ENCODE measurements around the gene SYNJ1. TPM values are rescaled to one million over a fixed set of nuclear protein-coding genes. Genes with fewer than 3 reads are reported as not detected.

Gene SYNJ1
- total and polyA plus RNA-seq, 12 donors = 5.0 to 19.4 (median 10.9) TPM

DNA sequence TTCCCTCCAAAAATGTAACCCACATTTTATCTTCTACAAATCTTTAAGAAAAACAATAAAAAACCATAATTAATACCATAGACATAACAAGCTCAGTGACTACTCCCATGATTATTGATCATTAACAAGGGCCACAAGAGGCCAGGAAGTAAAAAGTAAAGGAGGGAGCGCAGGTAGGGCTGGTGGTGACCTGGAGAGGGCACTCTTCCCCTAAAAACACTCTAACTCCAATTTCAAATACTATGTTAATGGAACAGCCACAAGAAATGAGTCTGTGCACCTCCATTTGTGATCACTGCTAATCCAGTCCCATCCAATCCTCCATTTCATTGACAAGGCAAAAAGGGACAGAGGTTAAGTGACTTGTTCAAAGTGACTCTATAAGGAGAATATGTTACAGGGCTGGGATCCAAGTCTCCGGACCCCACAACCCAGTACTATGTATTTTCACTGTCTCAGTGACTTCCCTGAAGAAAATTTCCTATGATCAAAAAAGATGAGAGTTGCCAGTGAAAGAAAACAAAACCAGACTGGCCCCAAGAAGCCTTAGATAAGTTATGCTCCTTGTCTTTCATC lies 74.4 kb downstream of the SYNJ1 start:
- Histone ChIP-seq H3K27ac (no peak overlapping the region), H3K27me3 (no peaks in the 10 kb centered on the region), H3K9me3 (replicated peaks in 1 of 3) (no peaks in the 10 kb centered on the region), H3K4me3 (no peak overlapping the region), H3K4me1 (replicated peaks in 1 of 2) (no peaks in the 10 kb centered on the region), H3K36me3 (replicated peaks in 1 of 2) (peaks cover 0 to 17% of the 10 kb centered on the region in 2 donors)
- 83 to 95% (median 91%) methylated on average over 2 of the region's 2 CpGs for WGBS, 4 donors
- intact Hi-C loops (cut with DNase I) = loop anchor here in 1 of 2 donors (10.0 kb wide), 1 partner anchor 171 kb away; no protein-coding TSS in a partner anchor
- TF ChIP-seq, protein P1, sequence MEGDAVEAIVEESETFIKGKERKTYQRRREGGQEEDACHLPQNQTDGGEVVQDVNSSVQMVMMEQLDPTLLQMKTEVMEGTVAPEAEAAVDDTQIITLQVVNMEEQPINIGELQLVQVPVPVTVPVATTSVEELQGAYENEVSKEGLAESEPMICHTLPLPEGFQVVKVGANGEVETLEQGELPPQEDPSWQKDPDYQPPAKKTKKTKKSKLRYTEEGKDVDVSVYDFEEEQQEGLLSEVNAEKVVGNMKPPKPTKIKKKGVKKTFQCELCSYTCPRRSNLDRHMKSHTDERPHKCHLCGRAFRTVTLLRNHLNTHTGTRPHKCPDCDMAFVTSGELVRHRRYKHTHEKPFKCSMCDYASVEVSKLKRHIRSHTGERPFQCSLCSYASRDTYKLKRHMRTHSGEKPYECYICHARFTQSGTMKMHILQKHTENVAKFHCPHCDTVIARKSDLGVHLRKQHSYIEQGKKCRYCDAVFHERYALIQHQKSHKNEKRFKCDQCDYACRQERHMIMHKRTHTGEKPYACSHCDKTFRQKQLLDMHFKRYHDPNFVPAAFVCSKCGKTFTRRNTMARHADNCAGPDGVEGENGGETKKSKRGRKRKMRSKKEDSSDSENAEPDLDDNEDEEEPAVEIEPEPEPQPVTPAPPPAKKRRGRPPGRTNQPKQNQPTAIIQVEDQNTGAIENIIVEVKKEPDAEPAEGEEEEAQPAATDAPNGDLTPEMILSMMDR (IDR thresholded peaks at IDR 0.05) = peak; percentile 23 to 55 (median 48)
- TF ChIP-seq POLR2A (IDR thresholded peaks at IDR 0.05) = no peak
- DNase-seq = peak in 1 of 7 donors; percentile 7

DNA sequence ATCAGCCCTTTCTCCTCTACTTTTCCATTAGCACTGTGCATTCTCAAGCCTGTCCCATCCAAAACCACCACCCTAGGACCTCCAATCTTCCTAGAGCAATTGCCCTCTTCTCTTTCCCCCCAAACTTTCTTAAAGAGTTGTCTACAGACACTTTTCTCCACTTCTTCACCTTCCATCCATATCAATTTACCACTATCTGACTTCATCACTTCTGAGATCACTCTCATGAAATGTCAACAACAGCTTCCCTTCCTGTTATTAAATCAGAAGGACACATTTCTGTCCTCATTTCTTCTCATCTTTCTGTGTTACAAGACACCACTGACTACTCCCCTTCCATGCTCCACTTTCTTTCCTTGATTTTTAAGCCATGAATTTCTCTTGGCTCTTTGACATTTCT lies 79.6 kb downstream of the SYNJ1 start:
- DNase-seq = no peak
- Histone ChIP-seq H3K27ac (no peak overlapping the region), H3K27me3 (no peaks in the 10 kb centered on the region), H3K4me3 (no peak overlapping the region), H3K4me1 (replicated peaks in 1 of 2) (no peaks in the 10 kb centered on the region), H3K9me3 (replicated peaks in 1 of 3) (no peaks in the 10 kb centered on the region), H3K36me3 (replicated peaks in 1 of 2) (peaks cover 0 to 24% of the 10 kb centered on the region in 2 donors)
- intact Hi-C loops (cut with DNase I) = no loop called here
- no peak for TF ChIP-seq POLR2A (IDR thresholded peaks at IDR 0.05)
- TF ChIP-seq, protein P1 (IDR thresholded peaks at IDR 0.05) = no peak

DNA sequence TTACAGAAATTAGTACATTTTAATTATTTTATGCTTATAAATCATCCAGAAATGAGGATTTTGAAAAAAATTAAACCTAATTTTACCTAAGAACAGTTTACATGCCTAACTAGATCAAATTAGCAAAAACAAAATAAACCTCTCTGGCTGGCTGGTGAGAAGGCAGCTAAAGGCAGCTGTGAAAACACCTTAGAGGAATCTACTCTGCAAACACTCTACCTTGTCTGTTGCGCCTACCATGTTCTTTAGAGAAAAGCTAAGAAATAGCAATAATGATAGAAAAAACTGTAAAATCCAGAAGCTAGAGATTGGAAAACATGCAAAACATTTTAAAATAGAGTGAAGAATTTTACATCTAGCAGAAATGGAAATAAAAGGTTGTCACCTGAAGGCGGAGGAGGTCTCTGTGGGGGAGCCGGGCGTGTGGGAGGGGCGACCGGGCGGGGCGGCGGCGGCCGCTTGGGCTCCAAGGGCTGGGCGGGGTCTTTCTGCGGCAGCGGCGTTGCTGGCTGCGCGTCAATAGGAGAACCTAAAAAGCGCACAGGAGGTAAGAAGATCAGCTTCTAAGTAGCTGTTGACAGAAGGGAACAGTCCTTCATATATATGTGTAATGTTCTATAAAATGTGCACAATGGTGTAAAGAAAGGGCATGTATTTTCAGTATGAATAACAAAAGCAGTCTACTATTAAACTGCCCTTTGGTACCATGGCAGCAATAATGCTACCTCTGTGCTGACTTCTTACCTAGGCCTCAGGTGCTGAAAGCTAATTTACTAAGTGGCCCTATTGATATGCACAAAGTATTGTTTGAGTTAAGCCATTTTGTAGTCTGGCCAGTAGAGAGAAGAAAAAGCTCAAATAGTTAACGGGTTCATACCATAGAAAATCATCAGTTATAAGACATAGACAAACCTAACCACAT lies 82.3 kb downstream of the SYNJ1 start:
- H3K36me3 ChIP-seq (replicated peaks in 1 of 2) = peaks cover 0 to 38% of the 10 kb centered on the region in 2 donors
- H3K4me3 ChIP-seq = no peak overlapping the region
- 81 to 86% (median 83%) methylated on average over 19 of the region's 19 CpGs for WGBS, 4 donors
- TF ChIP-seq, protein P1 (IDR thresholded peaks at IDR 0.05) = no peak
- TF ChIP-seq POLR2A (IDR thresholded peaks at IDR 0.05) = no peak
- H3K27ac ChIP-seq = no peak overlapping the region
- H3K9me3 ChIP-seq (replicated peaks in 1 of 3) = no peaks in the 10 kb centered on the region
- intact Hi-C loops (cut with DNase I) = no loop called here
- no peaks in the 10 kb centered on the region for H3K4me1 ChIP-seq (replicated peaks in 1 of 2)
- no peak for DNase-seq
- no peaks in the 10 kb centered on the region for H3K27me3 ChIP-seq
